ENCODE results near the gene TARP.

TARP gene

GRCh38 chr7:38316733-38317360 is 43.4 kb upstream of the TARP start:
- no CpG with 5 or more reads among the region's 8 CpGs for WGBS (ENCODE audit: insufficient coverage, insufficient read length)
- H3K27me3 ChIP-seq (ENCODE audit: control insufficient read depth, insufficient read depth, low read length) = no peaks in the 10 kb centered on the region
- H3K36me3 ChIP-seq (ENCODE audit: control insufficient read depth, insufficient read depth, low read length) = no peaks in the 10 kb centered on the region
- no peak for DNase-seq (ENCODE audit: low read depth, low spot score)
- no peaks in the 10 kb centered on the region for H3K9me3 ChIP-seq (ENCODE audit: control insufficient read depth, insufficient read depth, low read length)
- H3K4me1 ChIP-seq (ENCODE audit: control insufficient read depth, insufficient read depth, low read length) = peaks cover 3% of the 10 kb centered on the region; the same call in 1 of the 2 replicates
- no peak overlapping the region for H3K27ac ChIP-seq (ENCODE audit: low read length)
- no peak overlapping the region for H3K4me3 ChIP-seq (ENCODE audit: low read length)

GRCh38 chr7:38315410-38315809 is 42.0 kb upstream of the TARP start:
- no peak overlapping the region for H3K4me3 ChIP-seq (ENCODE audit: low read length)
- H3K9me3 ChIP-seq (ENCODE audit: control insufficient read depth, insufficient read depth, low read length) = no peaks in the 10 kb centered on the region
- H3K36me3 ChIP-seq (ENCODE audit: control insufficient read depth, insufficient read depth, low read length) = no peaks in the 10 kb centered on the region
- DNase-seq (ENCODE audit: low read depth, low spot score) = no peak
- no peak overlapping the region for H3K27ac ChIP-seq (ENCODE audit: low read length)
- H3K4me1 ChIP-seq (ENCODE audit: control insufficient read depth, insufficient read depth, low read length) = peaks cover 3% of the 10 kb centered on the region; the same call in 1 of the 2 replicates
- no CpG with 5 or more reads among the region's 3 CpGs for WGBS (ENCODE audit: insufficient coverage, insufficient read length)
- no peaks in the 10 kb centered on the region for H3K27me3 ChIP-seq (ENCODE audit: control insufficient read depth, insufficient read depth, low read length)

- no peak for DNase-seq (ENCODE audit: low read depth, low spot score)
- Histone ChIP-seq H3K36me3 (ENCODE audit: control insufficient read depth, insufficient read depth, low read length) (no peaks in the 10 kb centered on the region), H3K27me3 (ENCODE audit: control insufficient read depth, insufficient read depth, low read length) (no peaks in the 10 kb centered on the region), H3K27ac (ENCODE audit: low read length) (no peak overlapping the region), H3K9me3 (ENCODE audit: control insufficient read depth, insufficient read depth, low read length) (no peaks in the 10 kb centered on the region), H3K4me3 (ENCODE audit: low read length) (no peak overlapping the region), H3K4me1 (ENCODE audit: control insufficient read depth, insufficient read depth, low read length) (no peaks in the 10 kb centered on the region)
- no CpG with 5 or more reads among the region's 2 CpGs for WGBS (ENCODE audit: insufficient coverage, insufficient read length)
These were observed 39.4 kb upstream of the TARP start for GRCh38 chr7:38312821-38313220.

- no peaks in the 10 kb centered on the region for H3K9me3 ChIP-seq (ENCODE audit: control insufficient read depth, insufficient read depth, low read length)
- H3K36me3 ChIP-seq (ENCODE audit: control insufficient read depth, insufficient read depth, low read length) = no peaks in the 10 kb centered on the region
- no peak overlapping the region for H3K27ac ChIP-seq (ENCODE audit: low read length)
- H3K4me1 ChIP-seq (ENCODE audit: control insufficient read depth, insufficient read depth, low read length) = no peaks in the 10 kb centered on the region
- WGBS (ENCODE audit: insufficient coverage, insufficient read length) = no CpG with 5 or more reads among the region's 38 CpGs
- no peak overlapping the region for H3K4me3 ChIP-seq (ENCODE audit: low read length)
- no peaks in the 10 kb centered on the region for H3K27me3 ChIP-seq (ENCODE audit: control insufficient read depth, insufficient read depth, low read length)
- DNase-seq (ENCODE audit: low read depth, low spot score) = no peak
These were observed 38.0 kb upstream of the TARP start for GRCh38 chr7:38311329-38311937.

GRCh38 chr7:38310591-38311101 is 37.2 kb upstream of the TARP start:
- H3K27me3 ChIP-seq (ENCODE audit: control insufficient read depth, insufficient read depth, low read length) = no peaks in the 10 kb centered on the region
- H3K27ac ChIP-seq (ENCODE audit: low read length) = no peak overlapping the region
- no peak overlapping the region for H3K4me3 ChIP-seq (ENCODE audit: low read length)
- H3K36me3 ChIP-seq (ENCODE audit: control insufficient read depth, insufficient read depth, low read length) = no peaks in the 10 kb centered on the region
- no peaks in the 10 kb centered on the region for H3K9me3 ChIP-seq (ENCODE audit: control insufficient read depth, insufficient read depth, low read length)
- H3K4me1 ChIP-seq (ENCODE audit: control insufficient read depth, insufficient read depth, low read length) = no peaks in the 10 kb centered on the region
- no CpG with 5 or more reads among the region's 6 CpGs for WGBS (ENCODE audit: insufficient coverage, insufficient read length)
- DNase-seq (ENCODE audit: low read depth, low spot score) = no peak

GRCh38 chr7:38309555-38309954 is 36.1 kb upstream of the TARP start:
- H3K9me3 ChIP-seq (ENCODE audit: control insufficient read depth, insufficient read depth, low read length) = no peaks in the 10 kb centered on the region
- WGBS (ENCODE audit: insufficient coverage, insufficient read length) = no CpG with 5 or more reads among the region's 5 CpGs
- no peak overlapping the region for H3K4me3 ChIP-seq (ENCODE audit: low read length)
- DNase-seq (ENCODE audit: low read depth, low spot score) = no peak
- no peaks in the 10 kb centered on the region for H3K4me1 ChIP-seq (ENCODE audit: control insufficient read depth, insufficient read depth, low read length)
- H3K27me3 ChIP-seq (ENCODE audit: control insufficient read depth, insufficient read depth, low read length) = no peaks in the 10 kb centered on the region
- no peaks in the 10 kb centered on the region for H3K36me3 ChIP-seq (ENCODE audit: control insufficient read depth, insufficient read depth, low read length)
- H3K27ac ChIP-seq (ENCODE audit: low read length) = no peak overlapping the region

- Histone ChIP-seq H3K27me3 (ENCODE audit: control insufficient read depth, insufficient read depth, low read length) (no peaks in the 10 kb centered on the region), H3K36me3 (ENCODE audit: control insufficient read depth, insufficient read depth, low read length) (no peaks in the 10 kb centered on the region), H3K4me3 (ENCODE audit: low read length) (no peak overlapping the region), H3K27ac (ENCODE audit: low read length) (no peak overlapping the region), H3K9me3 (ENCODE audit: control insufficient read depth, insufficient read depth, low read length) (no peaks in the 10 kb centered on the region), H3K4me1 (ENCODE audit: control insufficient read depth, insufficient read depth, low read length) (no peaks in the 10 kb centered on the region)
- no peak for DNase-seq (ENCODE audit: low read depth, low spot score)
- WGBS (ENCODE audit: insufficient coverage, insufficient read length) = no CpG with 5 or more reads among the region's 2 CpGs
These were observed 34.7 kb upstream of the TARP start for GRCh38 chr7:38308140-38308539.

- Histone ChIP-seq H3K36me3 (ENCODE audit: control insufficient read depth, insufficient read depth, low read length) (no peaks in the 10 kb centered on the region), H3K4me3 (ENCODE audit: low read length) (no peak overlapping the region), H3K4me1 (ENCODE audit: control insufficient read depth, insufficient read depth, low read length) (no peaks in the 10 kb centered on the region), H3K27ac (ENCODE audit: low read length) (no peak overlapping the region), H3K9me3 (ENCODE audit: control insufficient read depth, insufficient read depth, low read length) (no peaks in the 10 kb centered on the region), H3K27me3 (ENCODE audit: control insufficient read depth, insufficient read depth, low read length) (no peaks in the 10 kb centered on the region)
- DNase-seq (ENCODE audit: low read depth, low spot score) = no peak
- WGBS (ENCODE audit: insufficient coverage, insufficient read length) = no CpG with 5 or more reads among the region's 3 CpGs
These were observed 34.2 kb upstream of the TARP start for GRCh38 chr7:38307640-38308039.

GRCh38 chr7:38306914-38307313 is 33.5 kb upstream of the TARP start:
- no peak overlapping the region for H3K4me3 ChIP-seq (ENCODE audit: low read length)
- H3K27me3 ChIP-seq (ENCODE audit: control insufficient read depth, insufficient read depth, low read length) = no peaks in the 10 kb centered on the region
- no peaks in the 10 kb centered on the region for H3K4me1 ChIP-seq (ENCODE audit: control insufficient read depth, insufficient read depth, low read length)
- no CpG with 5 or more reads among the region's 2 CpGs for WGBS (ENCODE audit: insufficient coverage, insufficient read length)
- no peaks in the 10 kb centered on the region for H3K9me3 ChIP-seq (ENCODE audit: control insufficient read depth, insufficient read depth, low read length)
- DNase-seq (ENCODE audit: low read depth, low spot score) = no peak
- no peaks in the 10 kb centered on the region for H3K36me3 ChIP-seq (ENCODE audit: control insufficient read depth, insufficient read depth, low read length)
- no peak overlapping the region for H3K27ac ChIP-seq (ENCODE audit: low read length)

- no peaks in the 10 kb centered on the region for H3K27me3 ChIP-seq (ENCODE audit: control insufficient read depth, insufficient read depth, low read length)
- no peak overlapping the region for H3K27ac ChIP-seq (ENCODE audit: low read length)
- H3K9me3 ChIP-seq (ENCODE audit: control insufficient read depth, insufficient read depth, low read length) = no peaks in the 10 kb centered on the region
- H3K4me1 ChIP-seq (ENCODE audit: control insufficient read depth, insufficient read depth, low read length) = no peaks in the 10 kb centered on the region
- H3K36me3 ChIP-seq (ENCODE audit: control insufficient read depth, insufficient read depth, low read length) = no peaks in the 10 kb centered on the region
- no CpG with 5 or more reads among the region's 3 CpGs for WGBS (ENCODE audit: insufficient coverage, insufficient read length)
- H3K4me3 ChIP-seq (ENCODE audit: low read length) = no peak overlapping the region
- no peak for DNase-seq (ENCODE audit: low read depth, low spot score)
These were observed 32.7 kb upstream of the TARP start for GRCh38 chr7:38306171-38306570.

GRCh38 chr7:38303866-38304265 is 30.4 kb upstream of the TARP start:
- H3K4me1 ChIP-seq (ENCODE audit: control insufficient read depth, insufficient read depth, low read length) = no peaks in the 10 kb centered on the region
- H3K4me3 ChIP-seq (ENCODE audit: low read length) = no peak overlapping the region
- no CpG with 5 or more reads among the region's 2 CpGs for WGBS (ENCODE audit: insufficient coverage, insufficient read length)
- no peaks in the 10 kb centered on the region for H3K36me3 ChIP-seq (ENCODE audit: control insufficient read depth, insufficient read depth, low read length)
- H3K27me3 ChIP-seq (ENCODE audit: control insufficient read depth, insufficient read depth, low read length) = no peaks in the 10 kb centered on the region
- no peaks in the 10 kb centered on the region for H3K9me3 ChIP-seq (ENCODE audit: control insufficient read depth, insufficient read depth, low read length)
- H3K27ac ChIP-seq (ENCODE audit: low read length) = no peak overlapping the region
- no peak for DNase-seq (ENCODE audit: low read depth, low spot score)

All from iPS DF 6.9 (cell line).